WTC11 (cell line): ENCODE measurements around the gene ZNHIT1. TPM values are rescaled to one million over a fixed set of nuclear protein-coding genes. Genes with fewer than 3 reads are reported as not detected.
A peak's percentile ranks its signal among the peaks of the same experiment; 100 is the strongest.

Source experiments
- ATAC-seq: fragments of 200-7000 bp; cut with Tn5 transposase; 2 replicates; pipeline ENCODE4 v1.10.0; 2021; ENCODE audit warnings: mild to moderate bottlenecking, moderate library complexity
- CTCF ChIA-PET: fragments of 300-600 bp; sonication (Branson Sonifier 250); formaldehyde crosslinking; loops from one replicate; lab custom pipeline; 2021; ENCODE audit warnings: antibody characterized with exemption; lab: Charles Lee
- POLR2A ChIA-PET: fragments of 350-600 bp; sonication (Branson Sonifier 250); formaldehyde crosslinking; loops from one replicate; lab custom pipeline; 2021; ENCODE audit warnings: antibody characterized with exemption; lab: Charles Lee
- DNase-seq: peaks from one replicate; pipeline ENCODE4 v3.0.0; 2021; ENCODE audit warnings: low spot score
- H3K27ac Mint-ChIP-seq: 2 replicates; pipeline ENCODE4 v1.8.0; 2021; ENCODE audit warnings: mixed read lengths
- H3K27me3 Mint-ChIP-seq: 2 replicates; pipeline ENCODE4 v1.8.0; 2021; ENCODE audit warnings: low read depth, mild to moderate bottlenecking, moderate library complexity, mixed read lengths
- H3K36me3 Mint-ChIP-seq: 2 replicates; pipeline ENCODE4 v1.8.0; 2021; ENCODE audit warnings: mixed read lengths
- H3K4me1 Mint-ChIP-seq: 2 replicates; pipeline ENCODE4 v1.8.0; 2022; ENCODE audit warnings: mixed read lengths
- H3K4me3 Mint-ChIP-seq: 2 replicates; pipeline ENCODE4 v1.8.0; 2021; ENCODE audit warnings: mild to moderate bottlenecking, moderate library complexity, mixed read lengths
- H3K9me3 Mint-ChIP-seq: 2 replicates; pipeline ENCODE4 v1.8.0; 2021; ENCODE audit warnings: mixed read lengths
- ATF1 ChIP-seq: sonication (generic); formaldehyde crosslinking; IDR thresholded peaks from 2 replicates; pipeline ENCODE4 v1.8.1; 2023; ENCODE audit warnings: mild to moderate bottlenecking, moderate library complexity, missing genetic modification reagents
- E2F1 ChIP-seq: sonication (generic); formaldehyde crosslinking; IDR thresholded peaks from 2 replicates; pipeline ENCODE4 v1.8.0; 2022; ENCODE audit warnings: mild to moderate bottlenecking, missing genetic modification reagents
- JAZF1 ChIP-seq: fragments of 250-450 bp; sonication (Bioruptor Pico); IDR thresholded peaks from 2 replicates; pipeline ENCODE4 v1.9.0; 2021; ENCODE audit warnings: moderate library complexity, mild to moderate bottlenecking, inconsistent platforms
- MLX ChIP-seq: sonication (generic); formaldehyde crosslinking; IDR thresholded peaks from 2 replicates; pipeline ENCODE4 v1.8.1; 2023; ENCODE audit warnings: mild to moderate bottlenecking, missing genetic modification reagents, moderate library complexity
- NFE2L1 ChIP-seq: sonication (generic); formaldehyde crosslinking; IDR thresholded peaks from 2 replicates; pipeline ENCODE4 v1.8.1; 2023; ENCODE audit warnings: missing genetic modification reagents
- PRDM15 ChIP-seq: sonication (generic); formaldehyde crosslinking; IDR thresholded peaks from 2 replicates; pipeline ENCODE4 v1.8.0; 2022; ENCODE audit warnings: missing genetic modification reagents
- PRRX2 ChIP-seq: fragments of 250-450 bp; sonication (Bioruptor Pico); IDR thresholded peaks from 2 replicates; pipeline ENCODE4 v1.8.0; 2021; ENCODE audit warnings: mild to moderate bottlenecking
- SMAD3 ChIP-seq: sonication (generic); formaldehyde crosslinking; IDR thresholded peaks from 2 replicates; pipeline ENCODE4 v1.8.0; 2022; ENCODE audit warnings: missing genetic modification reagents, mild to moderate bottlenecking, borderline replicate concordance
- SOX15 ChIP-seq: fragments of 250-450 bp; sonication (Bioruptor Pico); IDR thresholded peaks from 2 replicates; pipeline ENCODE4 v1.9.0; 2021; ENCODE audit warnings: mild to moderate bottlenecking
- STAT6 ChIP-seq: sonication (generic); formaldehyde crosslinking; conservative IDR thresholded peaks from 2 replicates; pipeline ENCODE4 v1.8.1; 2023; ENCODE audit warnings: mild to moderate bottlenecking, low read depth, missing genetic modification reagents, moderate library complexity
- total RNA-seq: library from RNA; stranded (reverse); gene quantifications from 3 replicates; pipeline ENCODE4 v1.2.3, GENCODE V29; 2021

The ZNHIT1 gene
- total RNA-seq, 1 experiment from 2014 or later, result 63.9 TPM

GRCh38 chr7:101177644-101178043, 40.3 kb upstream of the ZNHIT1 start:
- Mint-ChIP-seq H3K9me3 (no peaks in the 10 kb centered on the region), H3K27ac (no peak overlapping the region), H3K4me1 (peaks cover 25% of the 10 kb centered on the region), H3K4me3 (no peak overlapping the region), H3K36me3 (no peaks in the 10 kb centered on the region)
- no peak for ATAC-seq
- POLR2A ChIA-PET, result no interaction called here
- DNase-seq, result no peak
- TF ChIP-seq PRRX2 (CRISPR knock-in tag) (no peak), NFE2L1 (CRISPR knock-in tag) (no peak), SOX15 (CRISPR knock-in tag) (no peak), JAZF1 (CRISPR knock-in tag) (no peak)
- TF ChIP-seq, all 79 proteins: peak for 0
- H3K27me3 Mint-ChIP-seq, result peaks cover 99% of the 10 kb centered on the region
- CTCF ChIA-PET, result interaction anchor here (1.6 to 6.9 kb wide), 5 partner anchors 12 to 105 kb away, joined by 3 to 78 read pairs (median 6); partner anchors contain the start of gene VGF

- Mint-ChIP-seq H3K27ac (no peak overlapping the region), H3K4me1 (peaks cover 18% of the 10 kb centered on the region), H3K9me3 (no peaks in the 10 kb centered on the region), H3K4me3 (peak overlapping the region; percentile 73), H3K36me3 (no peaks in the 10 kb centered on the region), H3K27me3 (peaks cover 84% of the 10 kb centered on the region)
- ATAC-seq (peak; percentile 4; the same call in 1 of the 2 replicates), DNase-seq (peak; percentile 43)
- TF ChIP-seq PRDM15 (CRISPR knock-in tag), result peak; percentile 54; the same call in 1 of the 2 replicates
- TF ChIP-seq MLX (CRISPR knock-in tag), result no peak
- ChIA-PET POLR2A (interaction anchor here (0.6 to 0.7 kb wide), 2 partner anchors 65 to 92 kb away, joined by 4 to 10 read pairs; no protein-coding TSS in a partner anchor), CTCF (interaction anchor here (0.6 to 6.9 kb wide), 8 partner anchors 8 to 56 kb away, joined by 3 to 78 read pairs (median 4); partner anchors contain the start of genes SERPINE1 and VGF)
These were observed 38.8 kb upstream of the ZNHIT1 start for GRCh38 chr7:101179117-101179516.

GRCh38 chr7:101179713-101180112, 38.3 kb upstream of the ZNHIT1 start:
- no peak; the same call in 1 of the 2 replicates for ATAC-seq
- peak overlapping the region; percentile 73 for H3K4me3 Mint-ChIP-seq
- TF ChIP-seq ATF1 (no peak), SMAD3 (CRISPR knock-in tag) (no peak), STAT6 (CRISPR knock-in tag) (no peak), E2F1 (CRISPR knock-in tag) (no peak)
- H3K27me3 Mint-ChIP-seq, result peaks cover 80% of the 10 kb centered on the region
- ChIA-PET POLR2A (no interaction called here), CTCF (interaction anchor here (0.9 to 3.1 kb wide), 5 partner anchors 13 to 103 kb away, joined by 3 to 31 read pairs (median 4); partner anchors contain the start of gene VGF)
- H3K9me3 Mint-ChIP-seq, result no peaks in the 10 kb centered on the region
- no peak overlapping the region for H3K27ac Mint-ChIP-seq
- peak; percentile 30 for DNase-seq
- peaks cover 15% of the 10 kb centered on the region for H3K4me1 Mint-ChIP-seq
- no peaks in the 10 kb centered on the region for H3K36me3 Mint-ChIP-seq
